ENCODE data around the gene C16orf95.
A peak's percentile ranks its signal among the peaks of the same experiment; 100 is the strongest.

Gene C16orf95

GRCh38 chr16:87332150-87332549, 15.0 kb upstream of the C16orf95 start:
- no peak for DNase-seq (ENCODE audit: low spot score)

- no peak for DNase-seq (ENCODE audit: low spot score)
Measured at GRCh38 chr16:87331241-87331801, 14.1 kb upstream of the C16orf95 start.

- DNase-seq (ENCODE audit: low spot score): no peak
Measured at GRCh38 chr16:87330646-87331045, 13.5 kb upstream of the C16orf95 start.

- DNase-seq (ENCODE audit: low spot score): no peak
Measured at GRCh38 chr16:87330257-87330624, 13.0 kb upstream of the C16orf95 start.

GRCh38 chr16:87329436-87330256, 12.5 kb upstream of the C16orf95 start:
- no peak for DNase-seq (ENCODE audit: low spot score)

- DNase-seq (ENCODE audit: low spot score): no peak
Measured at GRCh38 chr16:87328846-87329245, 11.7 kb upstream of the C16orf95 start.

- DNase-seq (ENCODE audit: low spot score): no peak
Measured at GRCh38 chr16:87327798-87328495, 10.8 kb upstream of the C16orf95 start.

GRCh38 chr16:87326151-87326571, 9.0 kb upstream of the C16orf95 start:
- no peak for DNase-seq (ENCODE audit: low spot score)

GRCh38 chr16:87325423-87325858, 8.2 kb upstream of the C16orf95 start:
- DNase-seq (ENCODE audit: low spot score): no peak

- DNase-seq (ENCODE audit: low spot score): peak; percentile 96
Measured at GRCh38 chr16:87324411-87325275, 7.5 kb upstream of the C16orf95 start.

GRCh38 chr16:87323727-87324410, 6.7 kb upstream of the C16orf95 start:
- no peak for DNase-seq (ENCODE audit: low spot score)

- no peak for DNase-seq (ENCODE audit: low spot score)
Measured at GRCh38 chr16:87322833-87323726, 5.9 kb upstream of the C16orf95 start.

GRCh38 chr16:87322360-87322759, 5.2 kb upstream of the C16orf95 start:
- no peak for DNase-seq (ENCODE audit: low spot score)

- no peak for DNase-seq (ENCODE audit: low spot score)
Measured at GRCh38 chr16:87321336-87322107, 4.3 kb upstream of the C16orf95 start.

GRCh38 chr16:87320510-87321227, 3.5 kb upstream of the C16orf95 start:
- DNase-seq (ENCODE audit: low spot score): no peak

GRCh38 chr16:87319997-87320491, 2.9 kb upstream of the C16orf95 start:
- no peak for DNase-seq (ENCODE audit: low spot score)

- no peak for DNase-seq (ENCODE audit: low spot score)
Measured at GRCh38 chr16:87319011-87319410, 1.8 kb upstream of the C16orf95 start.

GRCh38 chr16:87317750-87318644, 805 bp upstream of the C16orf95 start:
- DNase-seq (ENCODE audit: low spot score): peak; percentile 71
